Measurements from ENCODE around the gene ZNRF3.

The ZNRF3 gene

GRCh38 chr22:29011240-29012100, 128.1 kb downstream of the ZNRF3 start:
- DNase-seq (ENCODE audit: low spot score) = no peak

- no peak for DNase-seq (ENCODE audit: low spot score)
Observed at GRCh38 chr22:29012101-29012433, 128.7 kb downstream of the ZNRF3 start.

- no peak for DNase-seq (ENCODE audit: low spot score)
Observed at GRCh38 chr22:29012952-29013351, 129.6 kb downstream of the ZNRF3 start.

GRCh38 chr22:29014293-29014692, 130.9 kb downstream of the ZNRF3 start:
- DNase-seq (ENCODE audit: low spot score) = no peak

- no peak for DNase-seq (ENCODE audit: low spot score)
Observed at GRCh38 chr22:29014773-29015172, 131.4 kb downstream of the ZNRF3 start.

GRCh38 chr22:29016067-29016938, 132.9 kb downstream of the ZNRF3 start:
- DNase-seq (ENCODE audit: low spot score) = no peak

GRCh38 chr22:29018293-29019189, 135.2 kb downstream of the ZNRF3 start:
- DNase-seq (ENCODE audit: low spot score) = no peak

GRCh38 chr22:29022101-29022817, 138.9 kb downstream of the ZNRF3 start:
- no peak for DNase-seq (ENCODE audit: low spot score)

- DNase-seq (ENCODE audit: low spot score) = no peak
Observed at GRCh38 chr22:29023172-29023796, 139.9 kb downstream of the ZNRF3 start.

- DNase-seq (ENCODE audit: low spot score) = no peak
Observed at GRCh38 chr22:29026579-29026978, 143.2 kb downstream of the ZNRF3 start.

- DNase-seq (ENCODE audit: low spot score) = no peak
Observed at GRCh38 chr22:29028468-29028867, 145.1 kb downstream of the ZNRF3 start.

GRCh38 chr22:29029202-29030000, 146.0 kb downstream of the ZNRF3 start:
- DNase-seq (ENCODE audit: low spot score) = no peak

GRCh38 chr22:29030016-29030617, 146.7 kb downstream of the ZNRF3 start:
- DNase-seq (ENCODE audit: low spot score) = no peak

GRCh38 chr22:29030618-29031226, 147.3 kb downstream of the ZNRF3 start:
- DNase-seq (ENCODE audit: low spot score) = no peak

- no peak for DNase-seq (ENCODE audit: low spot score)
Observed at GRCh38 chr22:29031227-29032011, 148.0 kb downstream of the ZNRF3 start.

- DNase-seq (ENCODE audit: low spot score) = no peak
Observed at GRCh38 chr22:29032014-29032475, 148.7 kb downstream of the ZNRF3 start.

GRCh38 chr22:29032584-29032983, 149.2 kb downstream of the ZNRF3 start:
- no peak for DNase-seq (ENCODE audit: low spot score)

GRCh38 chr22:29037340-29037932, 154.1 kb downstream of the ZNRF3 start:
- no peak for DNase-seq (ENCODE audit: low spot score)
